Gastroesophageal sphincter (tissue), 4 donors: ENCODE results near the gene ERFL. TPM values are rescaled to one million over a fixed set of nuclear protein-coding genes. Genes with fewer than 3 reads are reported as not detected.
"Not testable (repeated sequence)": the region's sequence is repeated elsewhere in the genome, so short reads cannot be mapped to it uniquely, and the experiment has no call there.

Source experiments
- ATAC-seq: fragments of 150-250 bp; one replicate; pipeline ENCODE4 v1.9.1; 2016; ENCODE audit warnings: mild to moderate bottlenecking, moderate library complexity
- H3K27ac ChIP-seq, 4 donors: fragments of 200-600 bp; sonication (generic) in 3 of 4; 1 replicate in 3 of 4; 2 replicates in 1 of 4; pipeline ENCODE4 v1.5.1; 2016 to 2019
- H3K27me3 ChIP-seq: fragments of 200-600 bp; sonication (generic); one replicate; pipeline ENCODE4 v1.5.1; 2019
- H3K36me3 ChIP-seq, 2 donors: fragments of 200-600 bp; sonication (generic); one replicate each; pipeline ENCODE4 v1.5.1; 2019; ENCODE audit warnings: control low read depth in 1 of 2
- H3K4me1 ChIP-seq, 3 donors: fragments of 200-600 bp; sonication (generic); 1 replicate in 2 of 3; 2 replicates in 1 of 3; pipeline ENCODE4 v1.5.1; 2016 to 2019; ENCODE audit warnings: control low read depth in 2 of 3
- H3K4me3 ChIP-seq, 2 donors: fragments of 200-600 bp; sonication (generic); one replicate each; pipeline ENCODE4 v1.5.1; 2019; ENCODE audit warnings: mild to moderate bottlenecking in 1 of 2, moderate library complexity in 1 of 2
- H3K9me3 ChIP-seq, 3 donors: fragments of 200-600 bp; sonication (generic); one replicate each; pipeline ENCODE4 v1.5.1; 2017 to 2019; ENCODE audit warnings: control low read depth in 2 of 3
- EP300 ChIP-seq: sonication (generic); formaldehyde crosslinking; IDR thresholded peaks from one replicate; pipeline ENCODE4 v1.6.1; 2017; ENCODE audit warnings: antibody characterized with exemption, mild to moderate bottlenecking
- POLR2A ChIP-seq, 2 donors: fragments of 450-650 bp; IDR thresholded peaks; one replicate each; pipeline ENCODE4 v1.6.1; 2017; ENCODE audit warnings: antibody characterized with exemption in 2 of 2, mild to moderate bottlenecking in 2 of 2, moderate library complexity in 1 of 2
- POLR2AphosphoS5 ChIP-seq: sonication (generic); formaldehyde crosslinking; IDR thresholded peaks from one replicate; pipeline ENCODE4 v1.6.1; 2017; ENCODE audit warnings: antibody characterized with exemption
- WGBS, 2 donors: methylation state at CpG; one replicate each; pipeline ENCODE4 v1.1.5; 2018; ENCODE audit warnings: low coverage in 1 of 2; 5-methylcytosine and 5-hydroxymethylcytosine counted together
- total RNA-seq, 4 donors: library from RNA; depleted of rRNA; stranded (reverse); fragments of >200 nt; gene quantifications; one replicate each; pipeline ENCODE4 v1.1.0, GENCODE V29; 2016
- TF ChIP-seq, protein P1 (sequence below), 4 experiments: fragments of 200-600 bp in 2 of 4; fragments of 450-650 bp in 2 of 4; sonication (generic) in 1 of 4; IDR thresholded peaks; one replicate each; pipeline ENCODE4 v1.5.1; 2017 to 2019; ENCODE audit warnings: antibody characterized with exemption in 4 of 4, mild to moderate bottlenecking in 2 of 4, moderate library complexity in 2 of 4

Gene ERFL
- total RNA-seq, 4 donors from 2014 or later = not detected

DNA sequence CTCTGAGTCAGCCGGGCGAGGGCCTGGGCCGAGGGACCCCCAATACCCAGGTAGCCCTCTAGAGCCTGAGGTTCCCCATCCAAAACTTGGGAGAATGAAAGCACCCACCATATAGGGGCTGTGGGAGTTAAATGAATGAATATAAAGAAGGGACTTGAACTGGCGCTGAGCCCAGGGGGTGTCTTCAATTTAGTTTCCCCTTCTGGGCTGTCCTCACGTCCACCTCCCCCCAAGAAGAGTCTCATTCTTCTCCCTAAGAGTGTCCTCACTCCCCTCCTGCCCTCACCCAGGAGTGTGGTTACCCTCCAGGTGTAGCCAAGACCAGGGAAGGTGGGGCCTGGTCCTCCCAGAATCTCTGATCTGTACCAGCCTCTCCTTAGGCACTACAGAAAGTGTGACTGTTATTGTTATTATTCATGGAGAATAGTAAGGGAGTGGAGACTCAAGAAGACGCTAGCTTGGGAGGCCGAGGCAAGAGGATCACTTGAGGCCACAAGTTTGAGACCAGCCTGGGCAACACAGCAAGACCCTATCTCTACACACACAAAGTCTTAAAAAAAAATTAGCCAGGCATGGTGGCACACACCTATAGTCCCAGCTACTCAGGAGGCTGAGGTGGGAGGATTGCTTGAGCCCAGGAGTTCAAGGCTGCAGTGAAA lies 48.5 kb downstream of the ERFL start:
- TF ChIP-seq POLR2A (IDR thresholded peaks at IDR 0.05) (no peak), POLR2AphosphoS5 (no peak), EP300 (no peak)
- TF ChIP-seq, protein P1, sequence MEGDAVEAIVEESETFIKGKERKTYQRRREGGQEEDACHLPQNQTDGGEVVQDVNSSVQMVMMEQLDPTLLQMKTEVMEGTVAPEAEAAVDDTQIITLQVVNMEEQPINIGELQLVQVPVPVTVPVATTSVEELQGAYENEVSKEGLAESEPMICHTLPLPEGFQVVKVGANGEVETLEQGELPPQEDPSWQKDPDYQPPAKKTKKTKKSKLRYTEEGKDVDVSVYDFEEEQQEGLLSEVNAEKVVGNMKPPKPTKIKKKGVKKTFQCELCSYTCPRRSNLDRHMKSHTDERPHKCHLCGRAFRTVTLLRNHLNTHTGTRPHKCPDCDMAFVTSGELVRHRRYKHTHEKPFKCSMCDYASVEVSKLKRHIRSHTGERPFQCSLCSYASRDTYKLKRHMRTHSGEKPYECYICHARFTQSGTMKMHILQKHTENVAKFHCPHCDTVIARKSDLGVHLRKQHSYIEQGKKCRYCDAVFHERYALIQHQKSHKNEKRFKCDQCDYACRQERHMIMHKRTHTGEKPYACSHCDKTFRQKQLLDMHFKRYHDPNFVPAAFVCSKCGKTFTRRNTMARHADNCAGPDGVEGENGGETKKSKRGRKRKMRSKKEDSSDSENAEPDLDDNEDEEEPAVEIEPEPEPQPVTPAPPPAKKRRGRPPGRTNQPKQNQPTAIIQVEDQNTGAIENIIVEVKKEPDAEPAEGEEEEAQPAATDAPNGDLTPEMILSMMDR (IDR thresholded peaks at IDR 0.05) = no peak
- Histone ChIP-seq H3K27ac (no peak overlapping the region), H3K4me3 (no peak overlapping the region), H3K36me3 (no peaks in the 10 kb centered on the region), H3K9me3 (no peaks in the 10 kb centered on the region), H3K4me1 (peaks cover 0 to 22% (median 3%) of the 10 kb centered on the region in 3 donors), H3K27me3 (no peaks in the 10 kb centered on the region)
- no peak for ATAC-seq
- 67 to 75% methylated on average over 3 to 4 of the region's 7 CpGs for WGBS, 2 donors

DNA sequence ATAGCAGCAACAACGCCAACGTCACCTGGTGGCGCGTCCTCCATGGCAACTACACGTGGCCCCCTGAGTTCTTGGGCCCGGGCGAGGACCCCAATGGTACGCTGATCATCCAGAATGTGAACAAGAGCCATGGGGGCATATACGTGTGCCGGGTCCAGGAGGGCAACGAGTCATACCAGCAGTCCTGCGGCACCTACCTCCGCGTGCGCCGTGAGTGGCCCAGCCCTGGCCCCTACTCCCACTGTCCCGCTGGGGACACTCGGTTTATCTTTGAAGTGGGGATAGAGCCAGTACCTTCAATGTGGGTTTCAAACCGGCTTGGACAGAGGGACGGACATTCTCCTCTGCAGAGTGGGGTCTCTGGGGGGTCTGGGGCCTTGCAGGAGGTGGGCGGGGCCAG lies 49.2 kb downstream of the ERFL start:
- Histone ChIP-seq H3K9me3 (no peaks in the 10 kb centered on the region), H3K4me3 (no peak overlapping the region), H3K4me1 (peaks cover 0 to 16% (median 0%) of the 10 kb centered on the region in 3 donors), H3K36me3 (no peaks in the 10 kb centered on the region), H3K27me3 (no peaks in the 10 kb centered on the region), H3K27ac (no peak overlapping the region)
- no peak for ATAC-seq
- TF ChIP-seq POLR2AphosphoS5 (no peak), POLR2A (IDR thresholded peaks at IDR 0.05) (no peak), EP300 (no peak)
- TF ChIP-seq, protein P1 (IDR thresholded peaks at IDR 0.05) = no peak
- WGBS, 2 donors = no CpG with 5 or more reads among the region's 21 CpGs

DNA sequence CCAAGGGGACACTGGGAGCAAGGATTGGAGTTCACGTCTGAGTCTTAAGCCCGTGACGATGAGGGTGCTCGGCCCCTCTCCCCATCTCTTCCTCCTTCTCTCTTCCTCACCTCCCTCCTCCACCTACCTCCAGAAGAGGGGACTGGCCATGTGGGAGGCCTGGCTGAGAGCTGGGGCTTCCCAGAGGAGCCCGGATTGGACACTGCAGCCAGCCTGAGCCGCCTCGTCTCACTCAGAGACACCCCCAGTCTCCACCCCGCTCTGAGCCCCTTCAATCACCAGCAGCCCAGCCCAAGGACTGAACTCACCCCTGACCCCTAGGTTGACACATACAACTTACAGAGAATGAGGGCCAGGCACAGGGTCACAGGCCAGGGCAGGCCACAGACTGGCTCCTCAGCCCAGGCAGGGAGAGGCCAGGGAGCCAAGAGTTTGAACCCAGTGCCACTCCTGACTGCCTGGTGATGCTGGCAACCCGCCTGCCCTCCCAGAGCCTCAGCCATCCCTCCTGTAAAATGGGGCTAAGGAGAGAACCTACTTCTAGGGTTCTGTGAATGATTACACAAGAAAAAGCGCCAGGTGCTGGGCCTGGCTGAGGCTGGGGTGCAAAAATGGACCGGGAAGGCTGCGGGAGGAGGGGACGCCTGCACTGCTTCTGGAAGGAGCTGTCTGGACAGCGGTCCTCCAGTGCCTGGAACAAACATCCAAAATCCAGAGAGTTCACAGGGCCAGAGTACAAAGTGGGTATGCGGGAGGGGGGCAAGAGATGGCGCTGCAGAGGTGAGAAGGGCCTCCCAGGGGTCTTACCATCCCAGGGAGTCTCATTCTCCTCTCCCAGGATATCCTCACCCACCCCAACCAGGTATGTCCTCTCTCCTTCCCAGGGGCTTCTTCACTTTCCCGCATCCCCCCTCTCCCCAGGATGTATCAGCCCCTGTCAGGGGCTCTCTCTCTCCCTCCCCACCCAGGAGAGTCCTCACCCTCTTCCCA lies 50.0 kb downstream of the ERFL start:
- no peaks in the 10 kb centered on the region for H3K36me3 ChIP-seq

DNA sequence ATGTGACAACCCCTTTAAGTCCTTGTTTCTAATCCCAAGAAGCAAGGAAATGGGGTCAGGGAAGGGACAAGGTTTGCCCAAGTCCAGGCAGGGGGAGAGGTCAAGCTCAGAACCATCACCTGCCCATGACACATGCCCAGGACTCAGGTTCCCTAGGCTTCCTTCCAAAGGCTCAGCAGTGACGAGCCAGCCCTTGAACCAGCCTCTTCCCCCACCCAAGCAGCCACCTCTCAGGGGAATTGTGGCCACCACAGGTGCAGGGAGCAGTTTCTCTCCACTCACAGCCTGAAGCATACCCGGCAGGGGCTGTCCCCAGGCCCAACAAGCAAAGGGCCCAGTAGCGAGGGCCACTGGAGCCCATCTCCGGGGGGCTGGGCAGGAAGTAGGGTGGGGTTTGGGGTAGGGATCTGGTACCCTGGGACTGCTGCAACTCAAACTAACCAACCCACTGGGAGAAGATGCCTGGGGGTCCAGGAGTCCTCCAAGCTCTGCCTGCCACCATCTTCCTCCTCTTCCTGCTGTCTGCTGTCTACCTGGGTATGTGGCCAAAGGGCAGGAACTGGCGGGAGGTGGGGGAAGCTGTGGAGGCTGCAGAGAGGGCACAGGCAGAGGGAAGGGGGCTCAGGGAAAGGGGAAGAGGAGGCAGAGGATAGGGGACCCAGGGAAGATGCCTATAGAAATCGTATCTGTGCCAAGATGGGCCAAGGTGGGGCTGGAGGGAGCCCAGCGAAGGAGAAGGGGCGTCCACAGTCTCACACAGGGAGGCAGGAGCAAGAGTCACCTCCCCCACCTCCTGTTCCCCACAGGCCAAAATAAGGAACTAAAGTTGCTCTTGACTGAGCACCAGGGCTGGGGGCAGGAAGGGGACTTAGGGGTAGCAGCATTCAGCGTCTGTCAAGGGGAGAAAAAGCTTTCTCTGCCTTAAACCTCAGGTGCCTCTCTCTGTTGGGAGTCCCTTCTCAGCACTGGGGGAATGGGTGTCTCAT lies 51.1 kb downstream of the ERFL start, which contains the start of gene CD79A:
Gene CD79A, plus strand, starts transcription at position 433 of the 986 bp plus-strand sequence. Its CDS starts 26 bp downstream, at position 459.
- no peaks in the 10 kb centered on the region for H3K9me3 ChIP-seq
- H3K36me3 ChIP-seq = peaks cover 0 to 7% of the 10 kb centered on the region in 2 donors
- TF ChIP-seq, protein P1 (IDR thresholded peaks at IDR 0.05) = no peak
- TF ChIP-seq POLR2AphosphoS5 (no peak), POLR2A (IDR thresholded peaks at IDR 0.05) (no peak), EP300 (no peak)
- WGBS, 2 donors = 83% methylated on average over 1 of the region's 9 CpGs; no CpG with 5 or more reads in 1 of the 2 donors
- no peak for ATAC-seq
- H3K4me3 ChIP-seq = no peak within 1 kb of the TSS
- H3K4me1 ChIP-seq = peaks cover 0 to 1% (median 0%) of the 10 kb centered on the region in 3 donors
- H3K27me3 ChIP-seq = no peaks in the 10 kb centered on the region
- no peak within 1 kb of the TSS for H3K27ac ChIP-seq

More for the DNA sequence above, 50.0 kb downstream of the ERFL start:
- no peaks in the 10 kb centered on the region for H3K27me3 ChIP-seq
- peaks cover 0 to 10% (median 0%) of the 10 kb centered on the region in 3 donors for H3K4me1 ChIP-seq
- no peak overlapping the region for H3K4me3 ChIP-seq
- 47 to 77% methylated on average over 6 to 8 of the region's 17 CpGs for WGBS, 2 donors
- no peak overlapping the region for H3K27ac ChIP-seq
- ATAC-seq = no peak
- no peaks in the 10 kb centered on the region for H3K9me3 ChIP-seq
- no peak for TF ChIP-seq EP300
- no peak for TF ChIP-seq POLR2A (IDR thresholded peaks at IDR 0.05)
- no peak for TF ChIP-seq POLR2AphosphoS5
- TF ChIP-seq, protein P1 (IDR thresholded peaks at IDR 0.05) = no peak

DNA sequence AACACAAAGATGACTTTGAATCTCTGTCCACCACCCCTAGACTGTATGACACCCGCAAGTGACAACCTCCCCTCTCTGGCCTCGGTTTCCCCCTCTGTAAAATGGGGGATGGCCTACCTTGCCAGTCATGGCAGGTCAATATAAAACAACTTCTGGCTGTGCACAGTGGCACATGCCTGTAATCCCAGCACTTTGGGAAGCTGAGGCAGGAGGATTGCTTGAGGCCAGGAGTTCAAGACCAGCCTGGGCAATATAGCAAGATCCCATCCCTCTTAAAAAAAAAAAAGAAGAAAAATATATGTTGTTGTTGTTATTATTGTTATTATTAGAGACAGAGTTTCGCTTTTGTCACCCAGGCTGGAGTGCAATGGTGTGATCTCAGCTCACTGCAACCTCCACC lies 52.3 kb downstream of the ERFL start:
- not testable (repeated sequence) for H3K27ac ChIP-seq, H3K4me1 ChIP-seq, H3K9me3 ChIP-seq, ATAC-seq, H3K4me3 ChIP-seq, H3K27me3 ChIP-seq
- 89 to 100% methylated on average over 1 to 3 of the region's 3 CpGs for WGBS, 2 donors
- H3K36me3 ChIP-seq = peaks cover 0 to 19% of the 10 kb centered on the region in 2 donors
